8988T (cell line): ENCODE data around the gene NCOA6.
A peak's percentile ranks its signal among the peaks of the same experiment; 100 is the strongest.
"Not testable (repeated sequence)": the region's sequence is repeated elsewhere in the genome, so short reads cannot be mapped to it uniquely, and the experiment has no call there.

Source experiments
- DNase-seq: peaks from one replicate; pipeline ENCODE4 v3.0.0; 2011

The NCOA6 gene

DNA sequence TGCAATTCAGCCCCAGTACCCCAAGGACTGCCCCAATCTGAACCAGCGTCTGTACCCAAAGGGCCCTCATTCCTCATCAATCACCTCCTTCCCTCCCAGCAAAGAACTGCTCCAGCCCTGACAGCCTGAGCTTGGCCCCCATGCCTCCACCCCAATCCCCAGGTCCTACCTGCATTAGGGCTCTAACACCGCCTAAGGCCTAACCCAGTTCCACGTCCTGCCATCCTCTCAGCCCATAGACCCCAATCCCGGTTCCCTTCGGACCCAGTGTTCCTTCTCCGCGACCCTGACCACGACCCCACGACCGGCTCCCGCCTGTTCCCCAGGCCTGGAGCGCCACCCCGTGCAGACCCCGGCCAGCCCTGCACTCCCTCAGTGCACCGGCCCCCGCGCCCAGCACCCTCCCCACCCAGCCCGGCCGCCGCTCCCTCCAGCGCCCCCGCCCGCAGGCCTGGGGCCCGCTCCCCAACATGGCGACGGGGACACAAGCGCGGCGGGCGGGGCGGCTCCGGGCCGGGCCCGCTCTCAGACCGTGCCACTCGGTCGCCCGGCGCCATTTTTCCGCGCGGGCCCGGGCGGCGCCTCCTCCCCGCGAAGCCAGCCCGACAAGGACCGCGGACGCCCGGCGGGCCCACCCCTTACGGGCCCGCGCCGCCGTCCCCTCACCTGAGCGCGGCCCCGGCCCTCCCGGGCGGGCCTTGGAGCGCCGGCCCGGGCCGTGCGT is 483 bp downstream of the NCOA6 start:
- peak; percentile 35 for DNase-seq

DNA sequence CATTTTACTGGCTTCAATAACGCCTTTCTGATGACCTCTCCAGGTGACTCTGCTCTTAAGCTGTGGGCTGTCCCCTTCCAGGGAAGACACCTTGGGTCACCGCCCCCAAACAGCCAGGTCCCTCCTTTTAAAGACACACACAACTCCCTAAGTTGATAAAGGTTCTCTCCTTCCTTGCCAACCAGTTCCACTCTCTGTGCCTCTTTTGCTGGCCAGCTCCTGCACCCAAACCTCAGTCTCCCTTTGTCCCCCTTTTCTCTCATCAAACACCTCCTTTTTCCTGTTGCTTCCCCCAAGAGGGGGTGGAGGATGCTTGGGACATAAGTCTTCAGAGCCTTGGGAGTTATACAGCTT is 1.0 kb downstream of the NCOA6 start:
- peak; percentile 53 for DNase-seq

DNA sequence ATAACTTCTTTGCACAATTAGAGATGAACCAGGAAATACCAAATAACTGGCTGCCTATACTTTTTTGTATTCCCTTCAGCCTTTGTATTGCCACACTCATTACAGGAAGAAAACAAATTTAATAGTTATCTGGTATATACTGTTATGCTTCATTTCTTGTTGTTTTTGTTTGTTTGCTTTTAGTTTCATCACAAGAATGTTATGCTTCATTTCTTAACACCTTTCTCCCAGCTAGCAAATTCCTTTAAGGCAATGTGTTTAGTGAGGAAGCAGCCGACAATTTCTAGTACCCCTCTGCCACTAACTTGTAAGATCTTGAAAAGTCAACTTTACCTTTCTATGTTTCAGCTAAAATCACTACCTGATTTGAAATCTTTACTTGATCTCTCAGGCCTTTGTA is 1.4 kb downstream of the NCOA6 start:
- DNase-seq: no peak

DNA sequence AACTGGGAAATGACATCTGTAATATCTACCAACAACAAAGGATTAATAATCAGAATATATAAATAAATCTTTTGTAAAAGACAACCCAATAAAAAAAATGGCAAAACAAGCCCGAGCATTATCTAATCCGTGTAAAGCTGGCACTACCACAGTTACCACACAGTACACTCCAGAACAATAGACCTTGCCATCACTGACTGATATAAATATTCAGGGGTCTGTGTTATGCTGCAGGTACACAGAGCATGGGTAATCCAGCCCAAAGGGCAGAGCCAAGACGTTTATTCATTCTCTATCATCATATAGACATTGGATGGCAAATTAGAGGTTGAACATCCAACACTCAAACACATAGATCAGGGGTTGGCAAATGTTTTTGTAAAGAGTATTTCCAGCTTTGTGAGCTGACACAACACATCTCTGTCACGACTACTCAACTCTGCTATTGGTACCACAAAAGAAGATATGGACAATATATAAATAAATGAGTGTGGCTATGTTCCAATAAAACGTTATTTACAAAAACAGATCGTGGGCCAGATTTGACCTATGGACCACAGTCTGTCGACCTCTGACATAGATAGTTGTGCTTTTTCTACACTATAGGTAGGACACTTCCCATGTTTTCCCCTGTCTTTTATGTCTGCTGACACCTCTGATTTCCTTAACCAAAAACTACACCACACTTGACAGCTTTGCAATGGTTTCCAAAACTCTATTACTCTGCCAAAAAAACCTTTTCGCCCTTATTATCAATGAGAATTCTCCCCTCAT is 4.5 kb downstream of the NCOA6 start:
- no peak for DNase-seq

- no peak for DNase-seq
These were observed 7.7 kb downstream of the NCOA6 start for GRCh38 chr20:34817801-34818200.

- no peak for DNase-seq
These were observed 8.4 kb downstream of the NCOA6 start for GRCh38 chr20:34817072-34817471.

DNA sequence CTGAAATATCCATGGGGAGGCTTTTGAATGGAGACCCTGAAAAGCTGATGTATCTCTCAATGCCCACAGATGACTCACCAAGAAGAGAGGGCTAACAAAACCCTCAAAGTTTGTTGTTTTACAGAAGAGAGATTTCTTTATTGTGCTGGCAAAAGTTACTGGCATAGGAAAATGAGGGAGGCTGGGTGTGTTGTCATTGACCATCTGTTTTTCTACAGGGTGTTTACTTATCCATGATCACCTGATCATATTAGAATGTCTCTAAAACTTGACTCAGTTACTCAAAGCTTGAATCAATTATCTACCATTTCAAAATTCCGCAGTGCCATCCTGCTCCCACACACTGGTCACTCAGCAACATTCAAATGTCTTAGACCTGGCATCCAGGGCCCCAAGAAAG is 9.8 kb downstream of the NCOA6 start:
- no peak for DNase-seq

DNA sequence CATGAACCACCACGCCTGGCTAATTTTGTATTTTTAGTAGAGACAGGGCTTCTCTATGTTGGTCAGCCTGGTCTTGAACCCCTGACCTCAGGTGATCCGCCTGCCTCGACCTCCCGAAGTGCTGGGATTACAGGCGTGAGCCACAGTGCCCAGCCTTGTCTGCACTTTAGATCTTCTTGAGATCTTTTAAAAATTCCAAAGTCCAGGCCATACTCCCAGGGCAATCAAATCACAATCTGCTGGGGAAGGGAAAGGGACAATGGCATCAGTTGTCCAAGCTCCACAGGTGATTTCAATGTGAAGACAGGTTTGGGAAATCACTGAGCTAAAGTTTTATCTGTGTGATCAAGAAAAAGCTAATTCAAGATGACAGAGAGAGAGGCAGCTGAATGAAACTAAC is 16.9 kb downstream of the NCOA6 start:
- no peak for DNase-seq

DNA sequence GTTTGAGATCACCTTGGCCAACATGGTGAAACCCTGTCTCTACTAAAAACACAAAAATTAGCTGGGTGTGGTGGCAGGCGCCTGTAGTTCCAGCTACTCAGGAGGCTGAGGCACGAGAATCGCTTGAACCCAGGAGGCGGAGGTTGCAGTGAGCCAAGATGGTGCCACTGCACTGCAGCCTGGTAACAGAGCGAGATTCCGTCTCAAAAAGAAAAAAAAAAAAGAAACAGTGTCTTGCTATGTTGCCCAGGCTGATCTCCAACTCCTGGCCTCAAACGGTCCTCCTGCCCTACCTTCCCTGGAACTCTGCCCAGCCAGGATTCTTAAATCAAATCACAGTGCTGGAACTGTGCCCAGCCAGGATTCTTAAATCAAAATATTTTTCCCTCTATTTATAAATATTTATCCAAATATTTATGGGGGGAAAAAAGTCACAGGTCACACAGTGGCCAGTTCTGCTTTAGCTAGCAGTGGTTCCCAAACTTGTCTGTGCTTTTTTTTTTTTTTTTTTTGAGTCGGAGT is 17.4 kb downstream of the NCOA6 start:
- DNase-seq: not testable (repeated sequence)

- no peak for DNase-seq
These were observed 19.2 kb downstream of the NCOA6 start for GRCh38 chr20:34806255-34806654.

- DNase-seq: no peak
These were observed 26.6 kb downstream of the NCOA6 start for GRCh38 chr20:34798871-34799270.

DNA sequence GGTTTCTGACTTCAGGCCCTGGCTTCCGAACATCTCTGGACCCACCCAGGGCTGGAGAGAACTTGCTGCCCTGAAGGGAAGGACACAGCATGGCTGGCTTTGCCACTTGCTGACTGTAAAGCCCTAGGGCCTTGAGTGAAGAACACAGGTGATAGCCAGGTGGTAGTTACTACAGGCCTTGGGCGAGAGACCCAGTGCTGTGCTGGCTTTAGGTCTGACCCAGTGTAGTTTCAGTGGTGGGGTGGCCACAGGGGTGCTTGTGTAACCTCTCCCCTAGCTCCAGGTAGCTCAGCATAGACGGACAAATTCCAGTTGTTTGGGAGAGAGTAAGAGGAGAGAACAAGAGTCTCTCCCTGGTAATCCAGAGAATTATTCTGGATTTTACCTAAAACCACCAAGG is 27.1 kb downstream of the NCOA6 start:
- DNase-seq: no peak

DNA sequence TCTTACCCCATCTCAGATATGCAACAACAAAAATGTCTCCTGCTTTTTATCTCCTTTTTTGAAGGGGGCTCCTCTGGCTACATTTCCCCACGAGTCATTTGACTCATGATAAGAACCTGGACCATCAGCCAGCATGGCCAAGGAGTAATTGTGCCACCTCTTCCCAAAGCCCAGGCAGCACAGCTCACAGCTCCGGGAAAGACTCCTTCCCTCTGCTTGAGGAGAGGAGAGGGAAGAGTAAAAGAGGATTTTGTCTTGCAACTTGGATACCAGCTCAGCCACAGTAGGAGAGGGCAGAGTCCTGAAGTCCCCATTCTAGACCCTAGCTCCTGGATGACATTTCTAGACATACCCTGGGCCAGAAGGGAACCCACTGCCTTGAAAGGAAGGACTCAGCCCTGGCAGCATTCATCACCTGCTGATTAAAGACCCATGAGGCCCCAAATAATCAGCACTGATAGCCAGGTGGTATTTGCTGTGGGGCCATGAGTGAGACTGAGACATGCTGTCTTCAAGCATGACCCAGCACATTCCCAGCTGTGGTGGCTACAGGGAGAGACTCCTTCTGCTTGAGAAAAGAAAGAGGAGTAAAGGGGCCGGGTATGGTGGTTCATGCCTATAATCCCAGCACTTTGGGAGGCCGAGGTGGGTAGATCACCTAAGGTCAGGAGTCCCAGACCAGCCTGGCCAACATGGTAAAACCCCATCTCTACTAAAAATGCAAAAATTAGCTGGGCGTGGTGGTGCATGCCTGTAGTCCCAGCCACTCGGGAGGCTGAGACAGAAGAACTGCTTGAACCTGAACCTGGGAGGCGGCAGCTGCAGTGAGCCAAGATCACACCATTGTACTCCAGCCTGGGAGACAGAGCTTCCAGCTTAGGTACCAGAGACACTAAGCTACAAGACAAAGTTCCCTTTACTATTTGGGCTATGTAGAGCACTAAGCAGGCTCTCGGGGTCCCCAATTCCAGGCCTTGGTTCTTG is 28.1 kb downstream of the NCOA6 start:
- no peak for DNase-seq

GRCh38 chr20:34794006-34794585 is 31.4 kb downstream of the NCOA6 start:
- DNase-seq: no peak

DNA sequence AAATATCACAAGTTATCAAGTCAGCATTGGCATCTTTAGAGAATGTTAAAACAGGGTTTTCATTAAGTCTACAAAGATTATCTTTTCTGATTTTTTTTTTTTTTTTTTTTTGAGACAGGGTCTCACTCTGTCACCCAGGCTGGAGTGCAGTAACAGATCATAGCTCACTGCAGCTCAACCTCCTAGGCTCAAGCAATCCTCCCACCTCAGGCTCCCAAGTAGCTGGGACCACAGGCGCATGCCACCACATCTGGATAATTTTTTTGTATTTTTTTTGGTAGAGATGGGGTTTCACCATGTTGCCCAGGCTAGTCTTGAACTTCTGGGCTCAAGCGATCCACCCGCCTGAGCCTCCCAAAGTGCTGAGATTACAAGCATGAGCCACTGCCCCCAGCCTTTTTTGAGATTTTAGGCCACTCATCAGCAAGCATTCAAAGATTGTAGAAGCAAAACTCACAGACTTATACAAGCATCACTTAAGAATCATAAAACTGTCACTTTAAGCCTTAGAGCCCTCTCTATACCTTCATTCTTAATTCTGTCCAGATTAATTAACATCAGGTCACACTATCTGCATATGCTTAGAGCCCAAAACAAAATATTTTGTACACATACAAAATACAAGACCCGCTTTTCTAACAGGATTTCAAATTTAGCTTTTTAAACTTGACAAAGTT is 32.6 kb downstream of the NCOA6 start:
- no peak for DNase-seq

DNA sequence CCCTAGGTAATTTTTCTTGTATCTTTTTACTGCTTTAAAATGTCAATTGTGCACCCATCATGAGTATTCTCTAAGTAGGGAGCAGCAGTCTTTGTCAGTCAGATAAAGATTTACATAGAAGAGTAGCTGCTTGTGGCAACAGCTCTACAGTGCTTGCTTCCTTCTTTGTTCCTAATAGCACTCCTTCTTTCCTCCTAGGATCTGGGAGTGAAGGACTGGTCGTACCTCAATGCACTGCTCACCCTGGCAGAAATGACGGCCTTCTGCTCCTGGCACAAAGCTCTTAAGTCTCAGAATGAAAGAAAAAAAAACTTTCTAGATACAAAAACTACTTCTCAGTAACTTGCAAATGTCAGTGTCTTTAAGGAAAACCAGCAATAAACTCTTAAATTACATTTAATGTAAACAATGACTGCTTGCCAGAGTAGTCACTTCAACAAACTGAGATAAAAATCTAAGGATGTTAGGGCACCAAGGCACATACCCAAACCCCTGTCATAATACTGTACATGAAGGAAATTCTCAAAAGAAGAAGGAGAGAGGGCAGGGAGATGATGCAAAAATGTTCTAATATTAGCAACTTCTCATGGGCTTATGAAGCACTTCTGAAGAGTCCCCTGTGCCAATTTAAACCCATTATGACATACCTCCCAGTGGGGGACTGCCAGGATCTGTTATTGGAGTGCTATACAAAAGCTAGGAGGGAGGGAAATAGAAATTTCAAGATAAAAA is 34.0 kb downstream of the NCOA6 start:
- DNase-seq: no peak

GRCh38 chr20:34781220-34781619 is 44.2 kb downstream of the NCOA6 start:
- no peak for DNase-seq

GRCh38 chr20:34780291-34780690 is 45.2 kb downstream of the NCOA6 start:
- DNase-seq: not testable (repeated sequence)

DNA sequence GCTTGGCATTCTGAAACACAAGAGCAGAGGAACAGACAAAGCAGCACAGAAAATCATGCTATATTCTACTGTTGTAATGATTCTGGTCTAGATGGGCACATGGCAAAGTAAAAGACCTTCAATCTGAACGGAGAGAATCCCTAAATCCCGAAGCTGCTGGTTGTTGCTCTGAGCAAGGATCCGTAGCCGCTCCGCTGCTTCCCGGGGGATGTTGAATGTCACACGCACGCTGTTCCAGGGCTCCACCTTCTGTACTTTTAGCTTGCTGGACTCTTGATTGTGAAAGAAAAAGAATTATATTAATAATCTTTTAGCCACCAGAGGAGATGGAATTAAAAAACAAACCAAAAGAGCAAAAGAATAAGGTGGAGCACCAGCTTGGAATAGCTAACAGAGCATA is 49.3 kb downstream of the NCOA6 start:
- no peak for DNase-seq

- DNase-seq: no peak
These were observed 50.6 kb downstream of the NCOA6 start for GRCh38 chr20:34774886-34775285.

GRCh38 chr20:34774449-34774848 is 51.0 kb downstream of the NCOA6 start:
- no peak for DNase-seq
